H1 (cell line): ENCODE results near the gene CYP4A22. TPM values are rescaled to one million over a fixed set of nuclear protein-coding genes. Genes with fewer than 3 reads are reported as not detected.

ENCODE experiments used
- CTCF ChIA-PET: fragments of 300-600 bp; sonication (Branson Sonifier 250); formaldehyde crosslinking; loops from one replicate; lab custom pipeline; 2021; ENCODE audit not compliant: partially characterized antibody; lab: Charles Lee
- POLR2A ChIA-PET: fragments of 300-600 bp; sonication (Branson Sonifier 250); formaldehyde crosslinking; loops from one replicate; lab custom pipeline; 2021; ENCODE audit warnings: inconsistent platforms; ENCODE audit not compliant: partially characterized antibody; lab: Charles Lee
- DNase-seq, 2 experiments: peaks; one replicate each; pipeline versions ENCODE4 v3.0.0 to v3.0.0-alpha.2; 2010 to 2022; ENCODE audit warnings: low spot score in 2 of 2, low read depth in 1 of 2, mixed read lengths in 1 of 2
- FAIRE-seq: peaks from 2 replicates; lab custom pipeline; 2011; peaks lifted over from hg19 to GRCh38; lab: Jason Lieb, UNC
- H2AFZ ChIP-seq: 2 replicates; pipeline ENCODE4 v1.8.1; 2012; ENCODE audit warnings: low read length, inconsistent platforms
- H2AK5ac ChIP-seq: 2 replicates; pipeline ENCODE4 v1.6.1; 2013; ENCODE audit warnings: low read depth, low read length
- H2BK120ac ChIP-seq: replicated peaks from 2 replicates; pipeline ENCODE3; 2013; ENCODE audit warnings: low read depth, low read length, inconsistent platforms
- H2BK12ac ChIP-seq: 2 replicates; pipeline ENCODE4 v1.6.1; 2013; ENCODE audit warnings: low read depth, low read length
- H2BK15ac ChIP-seq: 2 replicates; pipeline ENCODE4 v1.6.1; 2013; ENCODE audit warnings: low read length
- H2BK20ac ChIP-seq: 2 replicates; pipeline ENCODE4 v1.6.1; 2013; ENCODE audit warnings: low read length
- H2BK5ac ChIP-seq: 2 replicates; pipeline ENCODE4 v1.6.1; 2013; ENCODE audit warnings: low read depth, low read length
- H3K14ac ChIP-seq: 2 replicates; pipeline ENCODE4 v1.6.1; 2013; ENCODE audit warnings: inconsistent platforms; ENCODE audit not compliant: insufficient read length
- H3K18ac ChIP-seq: 2 replicates; pipeline ENCODE4 v1.6.1; 2013; ENCODE audit warnings: low read length; ENCODE audit errors: extremely low read depth
- H3K23ac ChIP-seq: 2 replicates; pipeline ENCODE4 v1.6.1; 2013; ENCODE audit warnings: inconsistent platforms; ENCODE audit not compliant: insufficient read length
- H3K23me2 ChIP-seq: 2 replicates; pipeline ENCODE4 v1.6.1; 2013; ENCODE audit warnings: low read depth, low read length
- H3K27ac ChIP-seq: 2 replicates; pipeline ENCODE4 v1.6.1; 2011; ENCODE audit warnings: low read depth, low read length, inconsistent platforms
- H3K27me3 ChIP-seq, 4 experiments: replicated peaks in 1 of 4; 1 replicate in 1 of 4; 2 replicates in 3 of 4; pipeline versions ENCODE4 v1.6.1 to v1.8.1; 2011 to 2013; ENCODE audit warnings: low read length in 3 of 4, mild to moderate bottlenecking in 3 of 4, inconsistent platforms in 2 of 4, mixed read lengths in 2 of 4, moderate library complexity in 1 of 4; ENCODE audit not compliant: control insufficient read depth in 3 of 4, insufficient read depth in 3 of 4; ENCODE audit errors: extremely low read depth in 1 of 4
- H3K36me3 ChIP-seq, 4 experiments: 2 replicates each; pipeline versions ENCODE4 v1.6.1 to v1.8.1; 2011 to 2013; ENCODE audit warnings: mild to moderate bottlenecking in 4 of 4, low read length in 3 of 4, moderate library complexity in 2 of 4, control low read depth in 1 of 4, inconsistent platforms in 1 of 4; ENCODE audit not compliant: insufficient read depth in 4 of 4, control insufficient read depth in 2 of 4
- H3K4ac ChIP-seq: replicated peaks from 2 replicates; pipeline ENCODE3; 2013; ENCODE audit warnings: low read length, low read depth, mixed read lengths, inconsistent platforms; ENCODE audit not compliant: insufficient read length
- H3K4me1 ChIP-seq, 4 experiments: replicated peaks in 1 of 4; 1 replicate in 1 of 4; 2 replicates in 3 of 4; pipeline versions ENCODE4 v1.6.1 to v1.8.1; 2011 to 2013; ENCODE audit warnings: low read length in 3 of 4, inconsistent platforms in 2 of 4, mixed read lengths in 1 of 4; ENCODE audit not compliant: insufficient read depth in 4 of 4, control insufficient read depth in 3 of 4
- H3K4me2 ChIP-seq, 2 experiments: 2 replicates each; pipeline versions ENCODE4 v1.6.1 to v1.8.1; 2011 to 2013; ENCODE audit warnings: low read depth in 2 of 2, low read length in 2 of 2, control low read depth in 1 of 2, inconsistent platforms in 1 of 2, mild to moderate bottlenecking in 1 of 2; ENCODE audit not compliant: insufficient read depth in 1 of 2
- H3K4me3 ChIP-seq, 4 experiments: fragments of 200-600, 300-600 bp in 1 of 4; sonication (generic), shearing (Covaris generic), sonication (Bioruptor Twin) in 1 of 4; 2 replicates each; pipeline versions ENCODE4 v1.5.1 to v1.8.1; 2011 to 2016; ENCODE audit warnings: low read length in 4 of 4, low read depth in 3 of 4, control low read depth in 2 of 4, inconsistent platforms in 2 of 4, mild to moderate bottlenecking in 2 of 4, mixed read lengths in 1 of 4, moderate library complexity in 1 of 4; ENCODE audit not compliant: insufficient read depth in 2 of 4; ENCODE audit errors: extremely low read depth in 1 of 4
- H3K56ac ChIP-seq: replicated peaks from 2 replicates; pipeline ENCODE3; 2013; ENCODE audit warnings: low read depth, mild to moderate bottlenecking, mixed read lengths, low read length, inconsistent platforms; ENCODE audit not compliant: insufficient read length
- H3K79me1 ChIP-seq: 2 replicates; pipeline ENCODE4 v1.6.1; 2013; ENCODE audit warnings: low read depth, low read length, control low read depth
- H3K79me2 ChIP-seq, 2 experiments: 2 replicates each; pipeline versions ENCODE4 v1.6.1 to v1.8.1; 2012 to 2013; ENCODE audit warnings: low read length in 2 of 2, mild to moderate bottlenecking in 2 of 2, inconsistent platforms in 1 of 2; ENCODE audit not compliant: insufficient read depth in 2 of 2, control insufficient read depth in 1 of 2
- H3K9ac ChIP-seq, 4 experiments: replicated peaks in 1 of 4; 1 replicate in 1 of 4; 2 replicates in 3 of 4; pipeline versions ENCODE4 v1.6.1 to v1.8.1; 2011 to 2013; ENCODE audit warnings: low read depth in 3 of 4, low read length in 3 of 4, control low read depth in 2 of 4, mild to moderate bottlenecking in 2 of 4, moderate library complexity in 2 of 4, inconsistent platforms in 1 of 4; ENCODE audit errors: extremely low read depth in 1 of 4
- H3K9me3 ChIP-seq, 2 experiments: 2 replicates each; pipeline versions ENCODE4 v1.6.1 to v1.8.1; 2012 to 2013; ENCODE audit warnings: mild to moderate bottlenecking in 2 of 2, moderate library complexity in 2 of 2, control low read depth in 1 of 2, inconsistent platforms in 1 of 2, low read depth in 1 of 2, low read length in 1 of 2, mixed read lengths in 1 of 2; ENCODE audit not compliant: insufficient read depth in 2 of 2
- H4K20me1 ChIP-seq, 2 experiments: replicated peaks in 1 of 2; 2 replicates each; pipeline versions ENCODE3 to v1.8.1; 2011 to 2013; ENCODE audit warnings: inconsistent platforms in 2 of 2, low read length in 2 of 2, mild to moderate bottlenecking in 1 of 2; ENCODE audit not compliant: insufficient read depth in 2 of 2, control insufficient read depth in 1 of 2
- H4K5ac ChIP-seq: 2 replicates; pipeline ENCODE4 v1.6.1; 2013; ENCODE audit warnings: low read length, low read depth, mixed read lengths, inconsistent platforms; ENCODE audit not compliant: insufficient read length
- H4K8ac ChIP-seq: 2 replicates; pipeline ENCODE4 v1.8.0; 2013; ENCODE audit warnings: mild to moderate bottlenecking, moderate library complexity, low read length, inconsistent platforms; ENCODE audit not compliant: insufficient read depth; ENCODE audit errors: extremely low read depth
- H4K91ac ChIP-seq: replicated peaks from 2 replicates; pipeline ENCODE3; 2013; ENCODE audit warnings: low read length, mixed read lengths, inconsistent platforms; ENCODE audit not compliant: insufficient read length
- ASH2L ChIP-seq: fragments of 200-600, 300-600 bp; sonication (generic); IDR thresholded peaks from one replicate; pipeline ENCODE4 v1.7.1; 2017; ENCODE audit warnings: low read length
- CBX8 ChIP-seq: fragments of 300-800, 300-1000 bp; sonication (generic); IDR thresholded peaks from 2 replicates; pipeline ENCODE4 v1.7.1; 2016; ENCODE audit warnings: low read depth, low read length, borderline replicate concordance
- CEBPB ChIP-seq: IDR thresholded peaks from 2 replicates; pipeline ENCODE4 v1.6.1; 2012; ENCODE audit warnings: low read depth, low read length
- CREB1 ChIP-seq: IDR thresholded peaks from 2 replicates; pipeline ENCODE4 v1.6.1; 2012; ENCODE audit warnings: inconsistent platforms
- HDAC2 ChIP-seq, 2 experiments: fragments of 300-600 bp in 1 of 2; sonication (generic) in 1 of 2; IDR thresholded peaks; 2 replicates each; pipeline ENCODE4 v1.6.1; 2011 to 2012; ENCODE audit warnings: low read depth in 2 of 2, low read length in 2 of 2, mild to moderate bottlenecking in 2 of 2, moderate library complexity in 2 of 2, borderline replicate concordance in 1 of 2, inconsistent platforms in 1 of 2
- HDAC6 ChIP-seq: IDR thresholded peaks from one replicate; pipeline ENCODE4 v1.7.1; 2012; ENCODE audit warnings: low read depth, mild to moderate bottlenecking, inconsistent platforms, low read length, moderate library complexity
- POLR2A ChIP-seq, 2 experiments: IDR thresholded peaks; 1 replicate in 1 of 2; 2 replicates in 1 of 2; pipeline ENCODE4 v1.6.1; 2011; ENCODE audit warnings: low read depth in 2 of 2, low read length in 2 of 2, mild to moderate bottlenecking in 2 of 2; ENCODE audit errors: control extremely low read depth in 1 of 2
- RNF2 ChIP-seq: fragments of 200-900, 300-1000 bp; sonication (generic); IDR thresholded peaks from 2 replicates; pipeline ENCODE4 v1.7.1; 2016; ENCODE audit warnings: borderline replicate concordance, low read depth, mild to moderate bottlenecking, antibody characterized with exemption, low read length; ENCODE audit not compliant: poor library complexity, severe bottlenecking; ENCODE audit errors: missing control alignments
- RXRA ChIP-seq: IDR thresholded peaks from 2 replicates; pipeline ENCODE4 v1.6.1; 2011; ENCODE audit warnings: low read depth, mild to moderate bottlenecking, low read length, moderate library complexity; ENCODE audit not compliant: insufficient read depth
- SIX5 ChIP-seq: IDR thresholded peaks from 2 replicates; pipeline ENCODE4 v1.6.1; 2011; ENCODE audit warnings: mild to moderate bottlenecking, low read depth, low read length
- SP1 ChIP-seq: IDR thresholded peaks from 2 replicates; pipeline ENCODE4 v1.6.1; 2011; ENCODE audit warnings: low read depth, low read length
- SP4 ChIP-seq: IDR thresholded peaks from 2 replicates; pipeline ENCODE4 v1.6.1; 2012; ENCODE audit warnings: low read length, inconsistent platforms
- ZNF274 ChIP-seq: IDR thresholded peaks from 2 replicates; pipeline ENCODE4 v1.7.0; 2012; ENCODE audit warnings: low read length, borderline replicate concordance; ENCODE audit errors: extremely low read depth
- WGBS, 2 experiments: shearing (Covaris generic) in 1 of 2; methylation state at CpG; one replicate each; pipeline versions ENCODE4 v1.1.6 to v1.1.7; 2013 to 2015; ENCODE audit warnings: low lambda C conversion rate in 2 of 2, mixed read lengths in 2 of 2, inconsistent platforms in 1 of 2, low coverage in 1 of 2, missing lambda C conversion rate in 1 of 2; ENCODE audit not compliant: insufficient replicate concordance in 2 of 2, insufficient coverage in 1 of 2, insufficient read length in 1 of 2; ENCODE audit errors: extremely low coverage in 1 of 2, missing lambda C conversion rate in 1 of 2; 5-methylcytosine and 5-hydroxymethylcytosine counted together
- polyA plus RNA-seq, 7 experiments: library from polyadenylated mRNA; depleted of rRNA in 3 of 7; stranded (reverse) in 5 of 7; unstranded in 2 of 7; fragments of >200 nt in 5 of 7; fragments of 200-250 nt in 2 of 7; gene quantifications; 1 replicate in 5 of 7; 2 replicates in 1 of 7; 4 replicates in 1 of 7; pipeline versions ENCODE4 v1.2.1 to v1.2.3, GENCODE V29; 2011 to 2013; ENCODE audit warnings: missing spikeins in 2 of 7, mixed read lengths in 2 of 7
- total RNA-seq: library from RNA; stranded (reverse); fragmentation: NEBNext Ultra II Directional; extraction: Animal tissue kit (Norgen Biotek cat#: 25700); gene quantifications from 2 replicates; pipeline ENCODE4 v1.2.1, GENCODE V29; 2021

The CYP4A22 gene
- total and polyA plus RNA-seq, 2 of the 8 experiments (the other 6 are each of a cell fraction or from before 2014, with no cell fraction given), result not detected

- H3K9me3 ChIP-seq, result no peaks in the 10 kb centered on the region
- H2BK120ac ChIP-seq, result no peak overlapping the region
- no peak overlapping the region for H2AK5ac ChIP-seq
- no peak overlapping the region for H2AFZ ChIP-seq
- no peak overlapping the region for H3K56ac ChIP-seq
- no peak overlapping the region; the same call in 1 of the 2 replicates for H2BK12ac ChIP-seq
- 0 out of 2 replicates have a peak overlapping the region, but pooled peaks have one; percentile 32 for H2BK20ac ChIP-seq
- no peak overlapping the region for H2BK5ac ChIP-seq
- no peak overlapping the region for H3K4me3 ChIP-seq
- no peaks in the 10 kb centered on the region for H4K20me1 ChIP-seq
- no peak overlapping the region for H3K9ac ChIP-seq
- no peaks in the 10 kb centered on the region for H3K36me3 ChIP-seq
- no peaks in the 10 kb centered on the region for H3K79me2 ChIP-seq
- no peak overlapping the region for H3K27ac ChIP-seq
- no peak overlapping the region for H3K18ac ChIP-seq
- CTCF ChIA-PET, result interaction anchor here (0.7 to 14.2 kb wide), 18 partner anchors 9 to 233 kb away, joined by 3 to 207 read pairs (median 9); no protein-coding TSS in a partner anchor
- no peak overlapping the region for H2BK15ac ChIP-seq
- no peak overlapping the region for H4K5ac ChIP-seq
- POLR2A ChIA-PET, result interaction anchor here (1.1 to 2.6 kb wide), 4 partner anchors 9 to 71 kb away, joined by 3 to 10 read pairs (median 4); no protein-coding TSS in a partner anchor
- no peak overlapping the region for H3K23ac ChIP-seq
- peaks cover 0 to 17% (median 11%) of the 10 kb centered on the region in 4 experiments; a peak in 3 of 7 replicates for H3K27me3 ChIP-seq
- DNase-seq (peak in 1 of 2 experiments; percentile 39), FAIRE-seq (no peak)
- 95% methylated on average over 4 of the region's 4 CpGs; no CpG with 5 or more reads in 1 of the 2 experiments for WGBS, 2 experiments
- H3K23me2 ChIP-seq, result no peaks in the 10 kb centered on the region; the same call in 1 of the 2 replicates
- peak overlapping the region in 1 of 2 experiments; percentile 17; a peak in 1 of 4 replicates for H3K4me2 ChIP-seq
- H4K91ac ChIP-seq, result no peak overlapping the region
- no peak overlapping the region for H3K4ac ChIP-seq
- H3K79me1 ChIP-seq, result no peaks in the 10 kb centered on the region
- peak overlapping the region; percentile 5 for H4K8ac ChIP-seq
- H3K14ac ChIP-seq, result no peak overlapping the region
- H3K4me1 ChIP-seq, result peaks cover 5 to 22% (median 12%) of the 10 kb centered on the region in 4 experiments
- TF ChIP-seq CREB1 (no peak), SIX5 (no peak), HDAC2 (IDR thresholded peaks at IDR 0.05; ENCODE audit: borderline replicate concordance in 1 of 2, low read depth in 2 of 2, low read length in 2 of 2) (no peak), SP4 (no peak), SP1 (no peak), RXRA (no peak), CEBPB (no peak), ZNF274 (no peak), POLR2A (IDR thresholded peaks at IDR 0.05; ENCODE audit: control extremely low read depth in 1 of 2, low read depth in 2 of 2, low read length in 2 of 2) (no peak), HDAC6 (no peak), CBX8 (no peak), RNF2 (no peak), ASH2L (no peak)
Observed at GRCh38 chr1:47191940-47192457, 54.8 kb downstream of the CYP4A22 start.
